GM21576 (cell line): Measurements from ENCODE around the gene MAP9.
A peak's percentile ranks its signal among the peaks of the same experiment; 100 is the strongest.
"Not testable (repeated sequence)": the region's sequence is repeated elsewhere in the genome, so short reads cannot be mapped to it uniquely, and the experiment has no call there.

Source experiments
- ATAC-seq: cut with Tn5 transposase; IDR thresholded peaks from one replicate; pipeline ENCODE4 v1.9.1; 2021; ENCODE audit warnings: mild to moderate bottlenecking, moderate library complexity; ENCODE audit not compliant: unreplicated experiment

Gene MAP9

GRCh38 chr4:155376387-155377268, at the start of gene MAP9:
TSS of gene MAP9 (minus strand) at chr4:155376965. CDS start at chr4:155375850, 1,115 bp downstream.
- ATAC-seq, result peak; percentile 98

DNA sequence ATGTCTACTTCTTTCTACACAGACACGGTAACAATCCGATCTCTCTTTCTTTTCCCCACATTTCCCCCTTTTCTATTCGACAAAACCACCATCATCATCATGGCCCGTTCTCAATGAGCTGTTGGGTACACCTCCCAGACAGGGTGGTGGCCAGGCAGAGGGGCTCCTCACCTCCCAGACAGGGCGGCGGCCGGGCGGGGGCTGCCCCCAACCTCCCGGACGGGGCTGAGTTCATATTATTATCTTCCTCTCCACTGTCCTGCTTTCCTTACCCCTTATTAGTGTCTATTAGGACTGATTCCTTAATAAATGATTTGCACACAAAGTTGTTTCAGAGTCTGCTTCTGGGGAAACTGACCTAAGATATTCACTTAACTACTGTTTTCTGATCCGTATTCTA, 48.0 kb upstream of the MAP9 start:
- ATAC-seq, result not testable (repeated sequence)

- no peak for ATAC-seq
Observed at GRCh38 chr4:155423671-155424070, 46.9 kb upstream of the MAP9 start.

DNA sequence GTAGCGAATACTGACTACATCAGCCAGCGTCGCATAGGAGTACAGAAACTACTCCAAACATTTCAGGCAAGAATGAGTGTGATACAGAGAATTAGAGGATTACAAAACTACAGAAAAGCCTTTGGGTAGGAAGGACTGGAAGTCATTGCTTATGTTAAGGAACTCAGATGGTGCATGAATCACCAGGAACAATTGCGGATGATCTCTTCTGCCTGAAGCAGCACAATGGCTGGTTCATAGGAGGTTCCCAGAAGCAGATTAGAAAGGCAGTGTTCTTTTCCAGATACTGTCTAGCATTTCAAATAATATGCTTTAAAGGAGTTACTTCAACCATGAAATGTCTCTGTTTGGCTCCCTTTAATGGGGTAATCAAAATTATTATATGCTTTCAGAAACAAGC, 42.5 kb upstream of the MAP9 start:
- ATAC-seq, result no peak

DNA sequence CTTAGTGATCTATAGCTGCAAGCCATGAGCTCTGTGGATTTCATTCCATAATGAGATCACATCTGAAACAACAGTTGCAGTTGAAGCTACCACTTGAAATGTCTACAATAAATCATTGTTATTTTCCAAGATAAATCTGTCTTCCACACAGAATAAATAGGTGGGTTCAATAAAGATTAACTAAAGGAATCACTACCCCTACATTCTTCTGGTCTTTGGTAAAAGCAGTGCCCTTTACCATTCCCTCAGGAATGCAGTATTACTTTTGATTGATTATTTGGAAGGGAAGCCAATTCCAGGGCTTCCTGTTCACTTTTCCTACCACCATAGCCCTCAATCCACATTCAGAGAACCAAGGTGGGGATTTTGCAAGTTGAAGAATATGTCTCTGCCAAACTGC, 38.9 kb upstream of the MAP9 start:
- no peak for ATAC-seq

- ATAC-seq, result no peak
Observed at GRCh38 chr4:155413451-155413850, 36.7 kb upstream of the MAP9 start.

DNA sequence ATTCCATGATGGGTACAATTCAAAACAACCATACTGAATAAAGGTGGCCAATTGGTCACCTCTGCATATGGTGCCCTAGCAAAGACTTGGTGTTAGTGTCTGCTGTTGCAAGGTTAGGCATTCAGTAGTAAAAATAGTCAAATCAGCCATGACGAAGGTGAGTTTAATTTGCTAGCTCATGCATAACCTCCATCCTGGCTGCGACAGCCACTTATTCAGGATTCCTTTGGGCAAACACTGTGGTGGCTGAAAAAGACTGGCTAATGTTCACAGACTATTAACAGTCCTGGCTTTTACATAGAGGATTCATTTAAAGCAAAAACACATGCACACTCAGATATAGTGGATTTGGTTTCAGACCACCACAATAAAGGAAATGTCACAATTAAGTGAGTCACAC, 34.8 kb upstream of the MAP9 start:
- ATAC-seq, result no peak

GRCh38 chr4:155408796-155409195, 32.0 kb upstream of the MAP9 start:
- ATAC-seq, result no peak

GRCh38 chr4:155407480-155407879, 30.7 kb upstream of the MAP9 start:
- no peak for ATAC-seq

- ATAC-seq, result no peak
Observed at GRCh38 chr4:155405059-155405458, 28.3 kb upstream of the MAP9 start.

- no peak for ATAC-seq
Observed at GRCh38 chr4:155403886-155404285, 27.1 kb upstream of the MAP9 start.

- no peak for ATAC-seq
Observed at GRCh38 chr4:155402941-155403340, 26.2 kb upstream of the MAP9 start.

DNA sequence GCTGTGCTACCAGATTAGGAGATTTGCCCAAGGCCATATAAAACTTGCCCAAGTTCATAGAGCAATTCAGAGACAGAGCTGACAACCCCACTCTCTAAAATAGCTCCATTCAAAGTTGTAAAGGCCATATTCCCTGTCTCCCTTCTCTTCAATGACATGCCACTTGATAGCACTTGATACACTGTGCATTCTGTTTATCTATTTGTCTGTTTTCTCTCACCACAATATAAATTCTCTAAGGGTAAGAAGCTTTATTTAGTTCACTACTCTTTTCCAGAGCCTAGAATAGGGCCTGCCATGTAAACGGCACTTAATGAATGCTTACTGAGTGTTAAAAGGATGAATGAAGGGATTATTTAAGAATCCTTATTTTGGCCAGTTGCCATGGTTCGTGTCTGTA, 24.1 kb upstream of the MAP9 start:
- ATAC-seq, result no peak

DNA sequence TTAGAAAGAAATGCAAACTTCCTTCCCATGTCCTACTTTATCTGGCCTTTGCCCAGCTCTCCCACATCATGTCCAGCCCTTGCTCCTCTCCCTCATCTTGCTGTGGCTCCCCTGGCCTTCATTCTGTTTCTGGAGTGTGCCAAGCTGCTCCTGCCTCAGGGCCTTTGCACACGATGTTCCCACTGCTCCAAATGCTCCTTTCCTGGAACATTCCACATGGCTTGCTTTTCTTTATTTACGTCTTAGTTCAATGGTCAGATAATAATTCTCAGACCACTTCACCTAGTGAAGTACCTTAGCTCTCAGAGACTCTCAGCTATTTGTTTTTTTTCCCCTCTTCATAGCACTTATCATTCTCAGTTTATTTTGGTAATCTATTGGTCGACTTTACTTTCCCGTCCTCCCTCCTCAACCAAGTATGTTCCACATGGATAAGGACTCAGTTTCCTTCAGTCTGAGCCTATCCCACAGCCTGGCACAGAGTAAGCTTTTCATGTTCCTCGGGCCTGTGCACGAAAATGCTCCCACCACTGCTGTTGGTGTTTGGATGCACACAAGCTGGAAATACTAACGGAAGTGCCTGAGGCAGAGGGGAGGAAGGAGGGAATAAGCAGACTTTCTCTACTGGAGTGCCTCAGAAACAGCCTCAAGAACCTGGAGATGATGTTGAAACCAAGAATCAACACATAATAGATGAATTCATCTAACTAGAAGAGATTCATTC, 23.4 kb upstream of the MAP9 start:
- ATAC-seq, result no peak

GRCh38 chr4:155392481-155393184, 15.9 kb upstream of the MAP9 start:
- ATAC-seq, result no peak

DNA sequence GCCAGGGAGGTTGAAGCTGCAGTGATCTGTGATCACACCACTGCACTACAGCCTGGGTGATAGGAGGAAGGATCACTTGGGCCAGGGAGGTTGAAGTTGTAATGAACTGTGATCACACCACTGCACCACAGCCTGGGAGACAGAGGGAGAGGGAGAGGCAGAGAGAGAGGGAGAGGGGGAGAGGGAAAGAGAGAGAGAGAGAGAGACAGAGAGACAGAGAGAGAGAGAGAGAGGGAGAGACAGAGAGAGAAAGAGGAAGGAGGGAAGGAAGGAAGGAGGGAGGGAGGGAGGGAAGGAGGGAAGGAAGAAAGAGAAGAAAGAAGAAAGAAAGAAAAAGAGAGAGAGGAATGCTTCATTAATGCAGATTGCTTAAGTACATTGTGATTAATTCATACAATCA, 15.2 kb upstream of the MAP9 start:
- no peak for ATAC-seq

- no peak for ATAC-seq
Observed at GRCh38 chr4:155388162-155388561, 11.4 kb upstream of the MAP9 start.

DNA sequence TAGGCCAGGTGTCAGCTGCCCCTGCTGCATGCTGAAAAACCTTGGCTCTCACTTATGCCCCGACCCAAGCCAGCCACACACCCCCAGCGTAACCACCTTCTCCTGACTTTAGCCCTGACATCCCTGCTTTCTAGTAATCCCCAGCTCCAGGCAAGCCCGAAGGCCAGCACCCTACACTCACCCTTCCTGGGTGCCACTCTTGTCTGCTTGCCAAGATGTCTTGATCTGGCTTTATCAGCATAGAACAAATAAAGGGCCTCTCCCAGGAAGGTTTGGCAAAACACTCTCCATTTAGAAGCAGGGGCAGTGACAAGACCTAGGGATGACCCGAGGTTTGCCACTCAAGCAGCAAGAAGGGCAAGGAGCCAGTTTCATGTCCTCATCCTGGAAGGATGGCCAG, 6.8 kb upstream of the MAP9 start:
- no peak for ATAC-seq

- ATAC-seq, result no peak
Observed at GRCh38 chr4:155377276-155377675, 511 bp upstream of the MAP9 start.

- ATAC-seq, result no peak
Observed at GRCh38 chr4:155371432-155372043, 5.2 kb downstream of the MAP9 start.

GRCh38 chr4:155367608-155368007, 9.2 kb downstream of the MAP9 start:
- no peak for ATAC-seq
